ENCODE measurements around the gene TMEM72. TPM values are rescaled to one million over a fixed set of nuclear protein-coding genes. Genes with fewer than 3 reads are reported as not detected.

Gene TMEM72
- total RNA-seq, 1 donor from 2014 or later, result not detected

- TF ChIP-seq, protein P1, sequence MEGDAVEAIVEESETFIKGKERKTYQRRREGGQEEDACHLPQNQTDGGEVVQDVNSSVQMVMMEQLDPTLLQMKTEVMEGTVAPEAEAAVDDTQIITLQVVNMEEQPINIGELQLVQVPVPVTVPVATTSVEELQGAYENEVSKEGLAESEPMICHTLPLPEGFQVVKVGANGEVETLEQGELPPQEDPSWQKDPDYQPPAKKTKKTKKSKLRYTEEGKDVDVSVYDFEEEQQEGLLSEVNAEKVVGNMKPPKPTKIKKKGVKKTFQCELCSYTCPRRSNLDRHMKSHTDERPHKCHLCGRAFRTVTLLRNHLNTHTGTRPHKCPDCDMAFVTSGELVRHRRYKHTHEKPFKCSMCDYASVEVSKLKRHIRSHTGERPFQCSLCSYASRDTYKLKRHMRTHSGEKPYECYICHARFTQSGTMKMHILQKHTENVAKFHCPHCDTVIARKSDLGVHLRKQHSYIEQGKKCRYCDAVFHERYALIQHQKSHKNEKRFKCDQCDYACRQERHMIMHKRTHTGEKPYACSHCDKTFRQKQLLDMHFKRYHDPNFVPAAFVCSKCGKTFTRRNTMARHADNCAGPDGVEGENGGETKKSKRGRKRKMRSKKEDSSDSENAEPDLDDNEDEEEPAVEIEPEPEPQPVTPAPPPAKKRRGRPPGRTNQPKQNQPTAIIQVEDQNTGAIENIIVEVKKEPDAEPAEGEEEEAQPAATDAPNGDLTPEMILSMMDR (IDR thresholded peaks at IDR 0.05), result no peak
- DNase-seq (ENCODE audit: low spot score), result no peak
- Mint-ChIP-seq H3K27me3 (ENCODE audit: low read depth) (no peaks in the 10 kb centered on the region), H3K36me3 (ENCODE audit: low read depth) (no peaks in the 10 kb centered on the region), H3K27ac (ENCODE audit: unreplicated experiment) (no peak overlapping the region), H3K4me1 (ENCODE audit: low read depth) (peaks cover 24% of the 10 kb centered on the region), H3K9me3 (ENCODE audit: low read depth) (no peaks in the 10 kb centered on the region), H3K4me3 (ENCODE audit: unreplicated experiment) (no peak overlapping the region)
These were observed 28.9 kb upstream of the TMEM72 start for GRCh38 chr10:44882166-44882720.

DNA sequence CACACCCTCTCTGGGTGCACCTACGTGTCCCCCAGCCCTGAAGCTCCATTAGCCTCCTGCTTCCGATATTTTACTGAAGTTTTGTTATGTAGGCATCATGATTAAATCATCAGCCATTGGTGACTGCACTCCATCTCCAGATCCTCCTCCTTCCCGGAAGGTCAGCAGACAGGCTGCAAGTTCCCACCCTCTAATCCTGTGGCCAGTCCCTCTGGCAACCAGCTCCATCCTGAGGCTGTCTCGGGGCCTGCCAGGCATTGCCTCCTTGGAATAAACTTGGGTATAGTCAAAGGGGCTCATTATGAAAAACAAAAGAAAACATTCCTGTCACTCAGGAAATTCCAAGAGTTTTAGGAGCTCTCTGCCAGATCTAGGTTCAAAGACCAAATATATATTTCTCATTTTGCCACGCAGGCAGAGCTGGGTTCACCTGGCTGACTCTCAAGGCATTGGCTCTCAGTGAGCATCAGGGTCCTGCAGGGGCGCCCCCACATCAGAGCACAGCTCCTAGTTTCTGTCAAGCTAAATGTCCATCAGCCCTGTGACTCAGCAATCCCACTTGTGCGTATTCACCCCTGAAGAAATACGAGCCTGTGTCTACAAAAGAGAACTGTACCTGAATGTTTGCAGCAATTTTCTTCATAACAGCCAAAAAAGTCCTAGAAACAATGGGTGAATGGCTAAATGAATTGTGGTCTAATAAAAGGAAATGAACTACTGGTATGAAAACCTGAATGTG is 27.4 kb upstream of the TMEM72 start:
- TF ChIP-seq, protein P1 (IDR thresholded peaks at IDR 0.05), result no peak
- Mint-ChIP-seq H3K27me3 (ENCODE audit: low read depth) (no peaks in the 10 kb centered on the region), H3K9me3 (ENCODE audit: low read depth) (no peaks in the 10 kb centered on the region), H3K36me3 (ENCODE audit: low read depth) (no peaks in the 10 kb centered on the region), H3K4me1 (ENCODE audit: low read depth) (peaks cover 20% of the 10 kb centered on the region), H3K27ac (ENCODE audit: unreplicated experiment) (no peak overlapping the region), H3K4me3 (ENCODE audit: unreplicated experiment) (no peak overlapping the region)
- no peak for DNase-seq (ENCODE audit: low spot score)

DNA sequence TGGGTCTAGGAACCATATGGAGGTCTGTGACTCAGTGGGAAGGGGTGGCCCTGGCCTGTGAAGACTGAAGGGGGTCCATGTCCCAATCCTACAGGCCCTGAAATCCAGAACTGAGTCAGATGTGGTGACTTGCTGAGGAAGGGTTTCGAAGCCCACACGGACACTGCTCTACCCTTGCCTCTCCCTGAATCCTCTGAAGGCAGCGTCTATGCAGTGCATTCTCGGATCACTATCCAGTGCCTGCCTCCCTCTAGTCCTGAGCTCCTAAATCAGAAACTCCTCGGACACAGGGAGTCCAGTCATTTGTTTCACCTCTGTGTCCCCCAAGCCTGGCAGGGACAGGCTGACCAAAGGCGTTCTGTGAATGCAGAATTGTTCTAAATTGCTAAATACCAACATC is 25.4 kb upstream of the TMEM72 start:
- no peak for DNase-seq (ENCODE audit: low spot score)
- TF ChIP-seq, protein P1 (IDR thresholded peaks at IDR 0.05), result no peak
- Mint-ChIP-seq H3K4me1 (ENCODE audit: low read depth) (peaks cover 7% of the 10 kb centered on the region), H3K36me3 (ENCODE audit: low read depth) (no peaks in the 10 kb centered on the region), H3K9me3 (ENCODE audit: low read depth) (no peaks in the 10 kb centered on the region), H3K27ac (ENCODE audit: unreplicated experiment) (no peak overlapping the region), H3K4me3 (ENCODE audit: unreplicated experiment) (no peak overlapping the region), H3K27me3 (ENCODE audit: low read depth) (peaks cover 1% of the 10 kb centered on the region)

DNA sequence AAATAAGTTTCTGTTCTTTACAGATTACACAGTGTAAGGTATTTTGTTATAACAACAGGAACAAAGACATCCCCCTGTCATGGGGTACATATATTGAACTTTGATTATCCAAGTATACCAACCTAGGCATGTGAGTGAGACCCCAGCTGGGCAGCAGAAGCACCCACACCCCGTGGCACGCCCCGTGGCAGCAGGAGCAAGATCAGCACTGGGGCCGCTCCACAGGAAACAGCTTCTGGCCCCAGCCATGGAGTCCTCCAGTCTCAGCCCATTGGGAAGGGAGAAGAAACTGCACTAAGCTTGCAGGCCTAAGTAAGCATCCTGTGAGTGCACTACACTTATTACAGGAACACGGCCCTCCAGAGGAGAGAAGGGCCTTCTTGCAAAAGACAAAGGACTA is 24.2 kb upstream of the TMEM72 start:
- Mint-ChIP-seq H3K27ac (ENCODE audit: unreplicated experiment) (no peak overlapping the region), H3K4me1 (ENCODE audit: low read depth) (peaks cover 7% of the 10 kb centered on the region), H3K9me3 (ENCODE audit: low read depth) (no peaks in the 10 kb centered on the region), H3K4me3 (ENCODE audit: unreplicated experiment) (no peak overlapping the region), H3K36me3 (ENCODE audit: low read depth) (no peaks in the 10 kb centered on the region), H3K27me3 (ENCODE audit: low read depth) (peaks cover 2% of the 10 kb centered on the region)
- DNase-seq (ENCODE audit: low spot score), result no peak
- TF ChIP-seq, protein P1 (IDR thresholded peaks at IDR 0.05), result no peak

- no peak overlapping the region for H3K4me3 Mint-ChIP-seq (ENCODE audit: unreplicated experiment)
These were observed 22.3 kb upstream of the TMEM72 start for GRCh38 chr10:44888886-44889285.

More at GRCh38 chr10:44888886-44889285, 22.3 kb upstream of the TMEM72 start:
- H3K27me3 Mint-ChIP-seq (ENCODE audit: low read depth), result peaks cover 9% of the 10 kb centered on the region
- no peaks in the 10 kb centered on the region for H3K4me1 Mint-ChIP-seq (ENCODE audit: low read depth)
- TF ChIP-seq, protein P1 (IDR thresholded peaks at IDR 0.05), result no peak
- no peaks in the 10 kb centered on the region for H3K36me3 Mint-ChIP-seq (ENCODE audit: low read depth)
- H3K27ac Mint-ChIP-seq (ENCODE audit: unreplicated experiment), result no peak overlapping the region
- no peaks in the 10 kb centered on the region for H3K9me3 Mint-ChIP-seq (ENCODE audit: low read depth)
- DNase-seq (ENCODE audit: low spot score), result no peak
